Osteocyte (in vitro differentiated cells): ENCODE measurements around the gene ITGBL1. TPM values are rescaled to one million over a fixed set of nuclear protein-coding genes. Genes with fewer than 3 reads are reported as not detected.
A peak's percentile ranks its signal among the peaks of the same experiment; 100 is the strongest.

ENCODE experiments used
- DNase-seq: peaks from one replicate; pipeline ENCODE4 v3.0.0; 2021; ENCODE audit warnings: mixed read lengths; ENCODE audit not compliant: unreplicated experiment; ENCODE audit errors: extremely low spot score
- H3K27ac Mint-ChIP-seq: one replicate; pipeline ENCODE4 v1.8.0; 2021; ENCODE audit warnings: mild to moderate bottlenecking, mixed read lengths; ENCODE audit not compliant: unreplicated experiment
- H3K27me3 Mint-ChIP-seq: one replicate; pipeline ENCODE4 v1.8.0; 2021; ENCODE audit warnings: mixed read lengths; ENCODE audit not compliant: unreplicated experiment
- H3K36me3 Mint-ChIP-seq: one replicate; pipeline ENCODE4 v1.8.0; 2021; ENCODE audit warnings: mixed read lengths; ENCODE audit not compliant: unreplicated experiment
- H3K4me1 Mint-ChIP-seq: one replicate; pipeline ENCODE4 v1.8.0; 2021; ENCODE audit warnings: mixed read lengths; ENCODE audit not compliant: unreplicated experiment
- H3K4me3 Mint-ChIP-seq: one replicate; pipeline ENCODE4 v1.8.0; 2021; ENCODE audit warnings: mild to moderate bottlenecking, moderate library complexity, mixed read lengths; ENCODE audit not compliant: unreplicated experiment
- H3K9me3 Mint-ChIP-seq: one replicate; pipeline ENCODE4 v1.8.0; 2021; ENCODE audit warnings: mixed read lengths; ENCODE audit not compliant: unreplicated experiment
- total RNA-seq: library from RNA; stranded (reverse); gene quantifications from 2 replicates; pipeline ENCODE4 v1.2.1, GENCODE V29; 2021
- TF ChIP-seq, protein P1 (sequence below): fragments of 200-600 bp; sonication (generic); IDR thresholded peaks from 2 replicates; pipeline ENCODE4 v1.5.0; 2021; ENCODE audit warnings: antibody characterized with exemption, mild to moderate bottlenecking, moderate library complexity

ITGBL1 gene
- total RNA-seq, 1 donor from 2014 or later: 1,450 TPM

DNA sequence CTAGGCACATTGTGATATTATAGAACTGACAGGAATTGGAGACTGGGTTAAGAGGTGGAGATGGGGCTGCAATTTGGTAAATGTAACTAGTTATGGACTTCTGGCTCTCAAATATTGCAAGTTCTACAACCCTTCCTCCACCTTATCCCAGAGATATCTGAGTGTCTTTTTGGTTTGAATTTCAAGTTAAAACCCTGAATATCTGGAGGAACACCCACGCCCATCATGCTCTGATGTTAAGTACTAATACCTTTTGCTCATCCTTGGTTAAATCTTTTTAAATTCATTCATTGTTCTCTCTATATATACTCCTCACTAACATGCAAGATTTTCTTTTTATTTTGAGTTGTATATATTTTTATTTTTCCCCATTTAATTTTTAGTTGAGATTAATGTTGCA is 28.9 kb downstream of the ITGBL1 start:
- Mint-ChIP-seq H3K36me3 (peaks cover 77% of the 10 kb centered on the region), H3K4me3 (no peak overlapping the region), H3K27me3 (no peaks in the 10 kb centered on the region), H3K27ac (peak overlapping the region; percentile 6), H3K9me3 (peaks cover 50% of the 10 kb centered on the region), H3K4me1 (peaks cover 55% of the 10 kb centered on the region)
- TF ChIP-seq, protein P1, sequence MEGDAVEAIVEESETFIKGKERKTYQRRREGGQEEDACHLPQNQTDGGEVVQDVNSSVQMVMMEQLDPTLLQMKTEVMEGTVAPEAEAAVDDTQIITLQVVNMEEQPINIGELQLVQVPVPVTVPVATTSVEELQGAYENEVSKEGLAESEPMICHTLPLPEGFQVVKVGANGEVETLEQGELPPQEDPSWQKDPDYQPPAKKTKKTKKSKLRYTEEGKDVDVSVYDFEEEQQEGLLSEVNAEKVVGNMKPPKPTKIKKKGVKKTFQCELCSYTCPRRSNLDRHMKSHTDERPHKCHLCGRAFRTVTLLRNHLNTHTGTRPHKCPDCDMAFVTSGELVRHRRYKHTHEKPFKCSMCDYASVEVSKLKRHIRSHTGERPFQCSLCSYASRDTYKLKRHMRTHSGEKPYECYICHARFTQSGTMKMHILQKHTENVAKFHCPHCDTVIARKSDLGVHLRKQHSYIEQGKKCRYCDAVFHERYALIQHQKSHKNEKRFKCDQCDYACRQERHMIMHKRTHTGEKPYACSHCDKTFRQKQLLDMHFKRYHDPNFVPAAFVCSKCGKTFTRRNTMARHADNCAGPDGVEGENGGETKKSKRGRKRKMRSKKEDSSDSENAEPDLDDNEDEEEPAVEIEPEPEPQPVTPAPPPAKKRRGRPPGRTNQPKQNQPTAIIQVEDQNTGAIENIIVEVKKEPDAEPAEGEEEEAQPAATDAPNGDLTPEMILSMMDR: no peak
- DNase-seq: no peak

DNA sequence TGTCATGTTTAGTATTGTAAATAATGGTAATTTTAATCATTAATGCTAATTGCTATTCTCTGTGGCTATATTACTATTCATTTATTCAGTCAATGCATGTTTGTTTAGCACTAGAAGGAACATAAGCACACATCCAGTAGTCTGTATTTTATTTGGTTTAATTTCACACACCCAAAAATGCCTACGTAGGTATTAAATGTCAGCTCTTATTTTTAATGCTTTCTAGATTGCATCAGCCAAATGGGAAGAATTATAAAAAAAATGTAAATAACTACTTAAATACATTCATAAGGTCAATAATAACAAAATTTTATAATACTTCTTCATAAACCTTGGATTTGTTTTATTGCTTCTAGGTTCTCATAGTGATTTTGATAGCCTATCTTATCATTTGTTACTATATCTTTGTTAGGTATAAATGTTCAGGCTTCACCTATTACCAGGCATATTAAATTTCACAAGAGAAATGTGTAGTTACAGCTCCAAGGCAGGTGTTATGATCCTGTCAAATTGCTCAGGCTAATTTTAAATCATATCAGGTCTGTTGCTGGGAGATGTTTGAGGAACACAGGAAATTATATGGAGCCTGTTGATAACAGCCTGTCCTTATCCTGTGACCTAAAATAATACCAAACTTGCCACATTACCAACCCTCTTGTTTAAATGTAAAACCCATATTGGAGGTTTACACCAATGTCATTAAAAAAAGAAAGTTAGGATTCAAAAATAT is 34.4 kb downstream of the ITGBL1 start:
- H3K9me3 Mint-ChIP-seq: peaks cover 15% of the 10 kb centered on the region
- DNase-seq: no peak
- TF ChIP-seq, protein P1: no peak
- H3K36me3 Mint-ChIP-seq: peaks cover 67% of the 10 kb centered on the region
- no peaks in the 10 kb centered on the region for H3K27me3 Mint-ChIP-seq
- no peak overlapping the region for H3K4me3 Mint-ChIP-seq
- peaks cover 80% of the 10 kb centered on the region for H3K4me1 Mint-ChIP-seq
- H3K27ac Mint-ChIP-seq: peak overlapping the region; percentile 15

DNA sequence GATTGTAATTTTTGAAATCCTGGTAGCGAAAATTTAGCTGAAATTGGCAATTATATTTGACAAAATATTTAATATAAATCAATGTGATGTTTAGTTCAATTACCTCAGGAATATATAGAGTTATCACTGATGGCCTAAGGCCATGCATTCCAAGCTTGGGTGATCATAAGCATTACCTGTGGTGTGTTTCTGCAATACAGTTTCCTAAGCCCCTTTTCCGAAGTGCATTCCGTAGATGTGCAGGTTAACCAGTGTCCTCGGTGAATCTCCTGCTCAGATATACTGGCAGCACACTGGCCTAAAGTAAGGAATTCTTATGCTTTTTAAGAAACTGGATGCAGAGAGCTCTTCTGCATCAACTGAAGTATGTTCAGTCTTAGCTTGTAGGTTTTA is 35.0 kb downstream of the ITGBL1 start:
- TF ChIP-seq, protein P1: no peak
- H3K4me3 Mint-ChIP-seq: no peak overlapping the region
- H3K36me3 Mint-ChIP-seq: peaks cover 68% of the 10 kb centered on the region
- peaks cover 84% of the 10 kb centered on the region for H3K4me1 Mint-ChIP-seq
- DNase-seq: no peak
- H3K9me3 Mint-ChIP-seq: peaks cover 15% of the 10 kb centered on the region
- peak overlapping the region; percentile 60 for H3K27ac Mint-ChIP-seq
- H3K27me3 Mint-ChIP-seq: no peaks in the 10 kb centered on the region

DNA sequence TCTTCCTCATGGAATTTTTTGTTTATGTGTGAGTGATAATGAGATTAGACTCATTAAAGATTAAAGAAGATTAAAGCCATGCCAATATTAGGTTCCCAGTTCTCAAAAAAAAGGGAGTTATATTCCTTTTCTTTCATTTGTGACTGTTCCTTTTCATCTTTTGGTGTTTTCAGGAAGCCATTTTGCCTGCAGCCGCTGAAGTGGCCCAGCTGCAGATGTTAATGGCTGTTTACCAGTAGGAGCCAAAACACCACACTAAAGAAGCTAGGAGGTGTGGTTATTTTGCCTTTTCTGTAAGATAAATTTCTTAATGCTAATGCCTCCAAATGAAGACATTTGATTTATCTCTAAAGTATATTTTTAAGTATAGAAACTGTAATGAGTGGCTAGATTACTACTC is 36.3 kb downstream of the ITGBL1 start:
- Mint-ChIP-seq H3K27me3 (no peaks in the 10 kb centered on the region), H3K4me3 (no peak overlapping the region), H3K27ac (peak overlapping the region; percentile 55), H3K4me1 (peaks cover 91% of the 10 kb centered on the region), H3K36me3 (peaks cover 68% of the 10 kb centered on the region), H3K9me3 (peaks cover 15% of the 10 kb centered on the region)
- TF ChIP-seq, protein P1: no peak
- no peak for DNase-seq

DNA sequence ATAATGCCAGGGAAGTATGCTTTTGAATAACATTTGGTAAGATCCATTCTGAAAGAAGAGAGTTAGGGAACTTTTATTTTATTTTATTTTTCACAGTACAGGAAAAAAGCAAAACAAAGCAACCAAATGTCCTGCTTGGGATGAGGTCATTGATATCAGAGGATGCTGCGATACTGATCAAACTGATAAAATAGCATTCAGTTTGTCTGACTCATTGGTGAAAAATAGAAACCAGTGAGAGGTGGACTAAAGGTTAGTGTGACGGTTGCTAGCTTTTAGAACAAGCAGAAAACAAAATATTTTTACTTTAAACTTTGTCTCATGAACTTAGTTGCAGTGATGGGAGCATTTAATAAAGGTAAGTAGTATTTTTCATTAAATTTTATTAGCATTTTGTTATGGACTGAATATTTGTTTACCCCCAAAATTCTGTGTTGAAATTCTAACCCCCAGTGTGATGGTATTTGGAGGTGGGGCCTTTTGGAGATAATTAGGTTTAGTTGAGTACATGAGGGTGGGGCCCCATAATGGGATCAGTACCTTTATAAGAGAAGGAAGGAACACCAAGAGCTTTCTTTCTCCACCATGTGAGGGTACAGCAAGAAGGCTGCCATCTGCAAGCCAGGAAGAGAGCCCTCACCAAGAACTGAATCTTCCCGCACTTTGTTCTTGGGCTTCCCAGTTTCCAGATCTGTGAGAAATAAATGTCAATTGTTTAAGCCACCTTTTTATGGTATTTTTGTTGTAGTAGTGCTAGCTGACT is 37.3 kb downstream of the ITGBL1 start:
- Mint-ChIP-seq H3K4me1 (peaks cover 89% of the 10 kb centered on the region), H3K27ac (peak overlapping the region; percentile 67), H3K9me3 (peaks cover 12% of the 10 kb centered on the region), H3K36me3 (peaks cover 65% of the 10 kb centered on the region), H3K4me3 (no peak overlapping the region), H3K27me3 (no peaks in the 10 kb centered on the region)
- no peak for DNase-seq
- TF ChIP-seq, protein P1: no peak
